Right atrium auricular region (tissue), 2 donors: Measurements from ENCODE around the gene DNAJC5G. TPM values are rescaled to one million over a fixed set of nuclear protein-coding genes. Genes with fewer than 3 reads are reported as not detected.

Experiments used
- DNase-seq: peaks from one replicate; pipeline ENCODE4 v3.0.0-alpha.2; 2019; ENCODE audit warnings: low spot score
- H3K27ac ChIP-seq, 2 donors: fragments of 200-600 bp; sonication (generic); 1 replicate in 1 of 2; 2 replicates in 1 of 2; pipeline ENCODE4 v1.5.1; 2016 to 2019
- H3K27me3 ChIP-seq, 2 donors: fragments of 200-600 bp; sonication (generic); one replicate each; pipeline versions ENCODE4 v1.5.1 to v1.6.0; 2017 to 2019
- H3K36me3 ChIP-seq: fragments of 200-600 bp; sonication (generic); one replicate; pipeline ENCODE4 v1.5.1; 2016
- H3K4me1 ChIP-seq, 2 donors: fragments of 200-600 bp; sonication (generic); one replicate each; pipeline versions ENCODE4 v1.5.1 to v1.6.0; 2017 to 2019
- H3K4me3 ChIP-seq, 2 donors: fragments of 200-600 bp; sonication (generic); 1 replicate in 1 of 2; 2 replicates in 1 of 2; pipeline ENCODE4 v1.5.1; 2017 to 2019; ENCODE audit warnings: mild to moderate bottlenecking in 1 of 2, moderate library complexity in 1 of 2
- H3K9me3 ChIP-seq, 2 donors: fragments of 200-600 bp; sonication (generic); one replicate each; pipeline ENCODE4 v1.5.1; 2019
- total RNA-seq, 2 donors: library from RNA; depleted of rRNA; stranded (reverse); fragments of >200 nt; gene quantifications; one replicate each; pipeline ENCODE4 v1.1.0, GENCODE V29; 2016
- TF ChIP-seq, protein P1 (sequence below), 2 donors: fragments of 200-600 bp; sonication (generic); IDR thresholded peaks; one replicate each; pipeline ENCODE4 v1.5.1; 2019; ENCODE audit warnings: antibody characterized with exemption in 2 of 2

Gene DNAJC5G
- total RNA-seq, 2 donors from 2014 or later: 0.59 to 0.94 TPM

DNA sequence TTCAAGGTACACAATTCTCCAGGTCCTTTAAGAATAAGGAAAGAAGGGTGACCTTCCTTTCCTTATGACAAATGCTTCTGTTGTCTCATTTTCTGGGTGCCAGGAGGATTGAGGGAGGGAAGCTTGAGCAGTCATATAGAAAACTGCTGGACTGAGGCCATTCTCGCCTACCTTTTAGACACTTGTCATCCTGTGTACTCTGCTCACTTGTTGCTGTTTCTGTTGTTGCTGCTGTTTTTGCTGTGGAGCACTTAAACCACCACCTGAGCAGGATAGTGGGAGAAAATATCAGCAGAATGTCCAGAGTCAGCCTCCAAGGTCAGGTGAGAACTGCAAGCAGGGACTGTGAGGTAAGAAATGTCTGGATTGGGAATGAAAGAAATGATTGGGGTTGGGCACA is 2.8 kb downstream of the DNAJC5G start:
- Histone ChIP-seq H3K27me3 (no peaks in the 10 kb centered on the region), H3K27ac (no peak overlapping the region), H3K4me3 (no peak overlapping the region), H3K9me3 (no peaks in the 10 kb centered on the region), H3K4me1 (peaks cover 0 to 27% of the 10 kb centered on the region in 2 donors), H3K36me3 (no peaks in the 10 kb centered on the region)
- TF ChIP-seq, protein P1, sequence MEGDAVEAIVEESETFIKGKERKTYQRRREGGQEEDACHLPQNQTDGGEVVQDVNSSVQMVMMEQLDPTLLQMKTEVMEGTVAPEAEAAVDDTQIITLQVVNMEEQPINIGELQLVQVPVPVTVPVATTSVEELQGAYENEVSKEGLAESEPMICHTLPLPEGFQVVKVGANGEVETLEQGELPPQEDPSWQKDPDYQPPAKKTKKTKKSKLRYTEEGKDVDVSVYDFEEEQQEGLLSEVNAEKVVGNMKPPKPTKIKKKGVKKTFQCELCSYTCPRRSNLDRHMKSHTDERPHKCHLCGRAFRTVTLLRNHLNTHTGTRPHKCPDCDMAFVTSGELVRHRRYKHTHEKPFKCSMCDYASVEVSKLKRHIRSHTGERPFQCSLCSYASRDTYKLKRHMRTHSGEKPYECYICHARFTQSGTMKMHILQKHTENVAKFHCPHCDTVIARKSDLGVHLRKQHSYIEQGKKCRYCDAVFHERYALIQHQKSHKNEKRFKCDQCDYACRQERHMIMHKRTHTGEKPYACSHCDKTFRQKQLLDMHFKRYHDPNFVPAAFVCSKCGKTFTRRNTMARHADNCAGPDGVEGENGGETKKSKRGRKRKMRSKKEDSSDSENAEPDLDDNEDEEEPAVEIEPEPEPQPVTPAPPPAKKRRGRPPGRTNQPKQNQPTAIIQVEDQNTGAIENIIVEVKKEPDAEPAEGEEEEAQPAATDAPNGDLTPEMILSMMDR (IDR thresholded peaks at IDR 0.05): no peak
- DNase-seq: no peak

DNA sequence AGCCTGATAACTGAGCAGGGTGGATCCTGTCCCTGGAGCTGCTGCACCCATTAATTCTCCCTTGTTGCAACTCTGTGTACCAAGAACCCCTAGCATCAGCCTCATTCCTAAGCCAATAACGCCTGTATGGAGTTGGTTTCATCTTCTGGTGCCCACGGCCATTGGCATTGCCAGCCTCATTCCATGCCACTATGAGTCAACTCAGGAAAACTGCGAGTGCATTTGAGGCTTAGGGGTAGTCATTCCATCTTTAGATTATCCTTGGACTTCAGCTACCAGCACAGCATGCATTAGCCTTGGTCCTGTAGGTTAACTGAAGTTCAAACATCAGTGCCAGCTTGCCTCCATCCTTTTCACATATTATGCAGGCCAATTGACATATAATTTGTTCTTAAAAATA is 5.6 kb downstream of the DNAJC5G start:
- no peak for DNase-seq
- TF ChIP-seq, protein P1 (IDR thresholded peaks at IDR 0.05): no peak
- Histone ChIP-seq H3K4me3 (no peak overlapping the region), H3K4me1 (peaks cover 0 to 19% of the 10 kb centered on the region in 2 donors), H3K36me3 (no peaks in the 10 kb centered on the region), H3K27me3 (no peaks in the 10 kb centered on the region), H3K27ac (peak overlapping the region; percentile 84 to 96), H3K9me3 (no peaks in the 10 kb centered on the region)

DNA sequence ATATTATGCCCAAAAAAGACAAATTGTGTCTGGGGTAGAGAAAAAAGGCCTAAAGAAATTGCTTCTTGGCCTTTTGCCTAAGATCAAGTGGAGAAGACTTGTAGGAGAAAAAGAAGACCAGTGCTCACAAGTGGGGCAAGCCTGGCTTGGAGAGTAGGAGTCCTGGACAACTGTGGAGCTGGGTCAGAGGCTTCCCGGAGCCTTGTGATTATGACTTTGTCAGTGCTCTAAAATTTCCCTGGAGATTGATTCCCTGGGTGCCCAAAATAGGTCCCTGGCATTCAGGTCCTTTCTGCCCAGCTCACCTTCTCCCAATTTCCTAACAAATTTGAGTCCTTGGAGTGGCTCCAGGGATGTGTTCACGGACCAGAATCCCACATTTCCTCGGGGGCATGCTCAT is 6.2 kb downstream of the DNAJC5G start:
- H3K4me3 ChIP-seq: no peak overlapping the region
- no peaks in the 10 kb centered on the region for H3K9me3 ChIP-seq
- no peaks in the 10 kb centered on the region for H3K27me3 ChIP-seq
- TF ChIP-seq, protein P1 (IDR thresholded peaks at IDR 0.05): no peak
- peak overlapping the region; percentile 84 to 96 for H3K27ac ChIP-seq
- no peaks in the 10 kb centered on the region for H3K36me3 ChIP-seq
- no peak for DNase-seq
- H3K4me1 ChIP-seq: peaks cover 0 to 19% of the 10 kb centered on the region in 2 donors

DNA sequence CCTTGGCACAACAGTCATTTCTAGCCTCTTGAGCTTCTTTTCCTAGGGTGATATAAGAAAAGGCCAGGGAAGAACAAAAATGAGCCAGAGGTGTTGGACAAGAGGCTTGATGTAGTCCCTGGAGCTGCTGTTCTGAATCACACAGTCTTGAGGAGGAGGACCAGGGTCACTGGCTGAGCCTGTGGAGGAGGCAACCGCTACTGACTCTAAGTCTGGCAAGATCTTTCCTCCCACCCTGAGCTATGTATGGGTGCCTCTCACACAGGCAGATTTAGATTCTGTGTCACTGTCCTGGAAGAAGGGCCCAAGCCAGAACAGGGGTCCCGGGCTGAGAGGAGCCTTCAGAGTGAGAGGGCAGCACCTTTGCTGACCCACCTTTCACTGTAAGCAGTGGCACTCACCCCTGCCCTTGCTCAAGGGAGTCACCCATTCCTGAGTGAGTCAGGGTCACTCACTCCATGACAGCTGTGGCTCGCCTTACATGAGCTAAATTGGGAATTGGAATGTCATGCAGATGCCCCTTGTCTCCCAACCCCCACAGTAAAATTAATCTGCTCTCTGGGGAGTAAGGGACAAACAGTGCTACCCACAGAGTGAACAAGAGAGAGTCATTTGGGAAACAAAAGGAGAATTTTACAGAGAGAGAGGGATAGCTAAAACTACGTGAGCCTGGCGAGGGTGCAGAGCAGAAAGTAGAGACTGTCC is 6.8 kb downstream of the DNAJC5G start, which contains the start of gene TRIM54:
Gene TRIM54, plus strand, starts transcription at position 575 of the 705 bp plus-strand sequence. CDS start 303 bp downstream, outside the sequence.
- Histone ChIP-seq H3K27ac (peak within 1 kb of the TSS; percentile 84 to 96), H3K36me3 (no peaks in the 10 kb centered on the region), H3K4me3 (peak within 1 kb of the TSS; percentile 48 to 65), H3K4me1 (peaks cover 0 to 24% of the 10 kb centered on the region in 2 donors), H3K27me3 (no peaks in the 10 kb centered on the region), H3K9me3 (no peaks in the 10 kb centered on the region)
- no peak for DNase-seq
- TF ChIP-seq, protein P1 (IDR thresholded peaks at IDR 0.05): no peak

DNA sequence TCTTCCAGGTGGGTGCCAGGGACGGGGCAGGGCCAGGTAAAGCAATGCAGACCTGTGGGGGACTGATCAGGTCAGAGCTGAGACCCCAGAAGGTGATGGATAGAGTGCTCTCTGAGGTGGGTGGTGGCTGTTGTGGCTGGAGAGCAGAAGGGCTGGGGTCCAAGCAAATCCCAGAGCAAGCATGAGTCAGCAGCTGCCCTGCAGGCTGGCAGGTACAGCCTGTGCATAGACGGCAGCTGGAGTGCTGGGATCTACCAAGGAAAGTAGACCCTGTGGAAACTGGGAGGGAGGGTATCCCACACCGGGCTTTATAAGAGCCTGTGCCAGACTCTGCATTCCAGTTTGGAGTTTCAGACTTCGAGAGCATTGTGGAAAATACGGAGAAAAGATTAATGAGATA is 7.7 kb downstream of the DNAJC5G start:
- H3K27me3 ChIP-seq: no peaks in the 10 kb centered on the region
- H3K4me3 ChIP-seq: peak overlapping the region; percentile 48 to 65
- no peak for DNase-seq
- no peaks in the 10 kb centered on the region for H3K36me3 ChIP-seq
- peaks cover 0 to 32% of the 10 kb centered on the region in 2 donors for H3K4me1 ChIP-seq
- no peaks in the 10 kb centered on the region for H3K9me3 ChIP-seq
- TF ChIP-seq, protein P1 (IDR thresholded peaks at IDR 0.05): no peak
- H3K27ac ChIP-seq: peak overlapping the region; percentile 84 to 96
